SU-DHL-6 (cell line): ENCODE data around the gene SPRED3.
A peak's percentile ranks its signal among the peaks of the same experiment; 100 is the strongest.

Experiments used
- H2AFZ ChIP-seq: fragments of 200-600 bp; sonication (generic); 2 replicates; pipeline ENCODE4 v1.6.1; 2014; ENCODE audit warnings: low read depth, mild to moderate bottlenecking, moderate library complexity, mixed read lengths, antibody characterized with exemption, low read length; ENCODE audit not compliant: severe bottlenecking
- H3F3A ChIP-seq: fragments of 200-600 bp; shearing (Covaris generic); 2 replicates; pipeline ENCODE4 v1.6.0; 2016; ENCODE audit warnings: antibody characterized with exemption, mild to moderate bottlenecking; ENCODE audit not compliant: insufficient read depth
- H3K27ac ChIP-seq: fragments of 200-600 bp; sonication (generic); 2 replicates; pipeline ENCODE4 v1.5.1; 2016; ENCODE audit warnings: low read depth, mild to moderate bottlenecking, low read length, moderate library complexity, mixed read lengths
- H3K27me3 ChIP-seq: fragments of 200-600 bp; sonication (generic), shearing (Covaris generic); 2 replicates; pipeline ENCODE4 v1.6.0; 2014; ENCODE audit warnings: mild to moderate bottlenecking, low read length
- H3K36me3 ChIP-seq: fragments of 200-600 bp; sonication (generic); 2 replicates; pipeline ENCODE4 v1.6.1; 2014; ENCODE audit warnings: mild to moderate bottlenecking, low read length, mixed read lengths
- H3K4me2 ChIP-seq: fragments of 300-600, 200-600 bp; shearing (Covaris generic), sonication (generic); 2 replicates; pipeline ENCODE4 v1.6.0; 2014; ENCODE audit warnings: low read length, low read depth, mild to moderate bottlenecking; ENCODE audit not compliant: poor library complexity, severe bottlenecking
- H3K4me3 ChIP-seq: fragments of 200-600 bp; sonication (generic); 2 replicates; pipeline ENCODE4 v1.5.1; 2014; ENCODE audit warnings: antibody characterized with exemption, low read length, mild to moderate bottlenecking, mixed read lengths; ENCODE audit not compliant: insufficient read depth, poor library complexity, severe bottlenecking
- H3K79me2 ChIP-seq: fragments of 200-600 bp; sonication (generic); 2 replicates; pipeline ENCODE4 v1.6.1; 2014; ENCODE audit warnings: mild to moderate bottlenecking, low read length, moderate library complexity; ENCODE audit not compliant: insufficient read depth
- H3K9ac ChIP-seq: fragments of 200-600 bp; sonication (generic); 2 replicates; pipeline ENCODE4 v1.7.0; 2014; ENCODE audit warnings: mild to moderate bottlenecking, low read length
- H3K9me2 ChIP-seq: fragments of 200-600 bp; sonication (generic); replicated peaks from 2 replicates; pipeline ENCODE4 v1.6.1; 2014; ENCODE audit warnings: low read length; ENCODE audit not compliant: insufficient read depth
- H3K9me3 ChIP-seq: fragments of 200-600 bp; sonication (generic); 2 replicates; pipeline ENCODE4 v1.6.1; 2014; ENCODE audit warnings: low read length, mixed read lengths; ENCODE audit not compliant: insufficient read depth
- H4K20me1 ChIP-seq: fragments of 200-600 bp; sonication (generic); 2 replicates; pipeline ENCODE4 v1.6.1; 2014; ENCODE audit warnings: low read depth, mild to moderate bottlenecking, antibody characterized with exemption, low read length, moderate library complexity, mixed read lengths
- EZH2phosphoT487 ChIP-seq: fragments of 200-600 bp; sonication (generic), shearing (Covaris generic); conservative IDR thresholded peaks from 2 replicates; pipeline ENCODE4 v1.6.1; 2018; ENCODE audit warnings: mild to moderate bottlenecking, antibody characterized with exemption, low read length, moderate library complexity, mixed read lengths
- TF ChIP-seq, protein P1 (sequence below): fragments of 200-600 bp; sonication (generic); IDR thresholded peaks from one replicate; pipeline ENCODE4 v1.5.1; 2017; ENCODE audit warnings: antibody characterized with exemption, mild to moderate bottlenecking, low read length, moderate library complexity; ENCODE audit not compliant: insufficient read depth, poor library complexity, severe bottlenecking

SPRED3 gene

DNA sequence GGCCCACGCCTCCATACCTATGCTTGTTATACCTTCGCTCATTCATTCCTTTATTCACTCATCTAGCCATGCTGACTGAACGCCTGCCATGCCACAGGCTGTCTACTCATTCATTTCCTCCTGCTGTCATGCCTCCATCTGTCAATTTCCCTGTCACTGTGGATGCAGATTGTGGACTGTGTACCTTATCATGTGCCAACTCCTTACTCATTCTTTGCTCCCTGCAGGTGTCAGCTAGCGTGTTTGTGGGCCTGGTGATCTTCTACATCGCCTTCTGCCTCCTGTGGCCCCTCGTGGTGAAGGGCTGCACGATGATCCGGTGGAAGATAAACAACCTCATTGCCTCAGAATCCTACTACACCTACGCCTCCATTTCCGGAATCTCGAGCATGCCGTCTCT is 18.2 kb upstream of the SPRED3 start:
- Histone ChIP-seq H3K4me3 (no peak overlapping the region), H3K36me3 (no peaks in the 10 kb centered on the region), H3K9ac (no peak overlapping the region), H2AFZ (no peak overlapping the region), H3K9me3 (no peaks in the 10 kb centered on the region), H3K27ac (no peak overlapping the region), H3K4me2 (no peak overlapping the region), H3K79me2 (peaks cover 6% of the 10 kb centered on the region), H4K20me1 (no peaks in the 10 kb centered on the region), H3K9me2 (no peaks in the 10 kb centered on the region), H3F3A (no peaks in the 10 kb centered on the region; the same call in 1 of the 2 replicates), H3K27me3 (no peaks in the 10 kb centered on the region)
- TF ChIP-seq, protein P1, sequence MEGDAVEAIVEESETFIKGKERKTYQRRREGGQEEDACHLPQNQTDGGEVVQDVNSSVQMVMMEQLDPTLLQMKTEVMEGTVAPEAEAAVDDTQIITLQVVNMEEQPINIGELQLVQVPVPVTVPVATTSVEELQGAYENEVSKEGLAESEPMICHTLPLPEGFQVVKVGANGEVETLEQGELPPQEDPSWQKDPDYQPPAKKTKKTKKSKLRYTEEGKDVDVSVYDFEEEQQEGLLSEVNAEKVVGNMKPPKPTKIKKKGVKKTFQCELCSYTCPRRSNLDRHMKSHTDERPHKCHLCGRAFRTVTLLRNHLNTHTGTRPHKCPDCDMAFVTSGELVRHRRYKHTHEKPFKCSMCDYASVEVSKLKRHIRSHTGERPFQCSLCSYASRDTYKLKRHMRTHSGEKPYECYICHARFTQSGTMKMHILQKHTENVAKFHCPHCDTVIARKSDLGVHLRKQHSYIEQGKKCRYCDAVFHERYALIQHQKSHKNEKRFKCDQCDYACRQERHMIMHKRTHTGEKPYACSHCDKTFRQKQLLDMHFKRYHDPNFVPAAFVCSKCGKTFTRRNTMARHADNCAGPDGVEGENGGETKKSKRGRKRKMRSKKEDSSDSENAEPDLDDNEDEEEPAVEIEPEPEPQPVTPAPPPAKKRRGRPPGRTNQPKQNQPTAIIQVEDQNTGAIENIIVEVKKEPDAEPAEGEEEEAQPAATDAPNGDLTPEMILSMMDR: no peak
- TF ChIP-seq EZH2phosphoT487: no peak

DNA sequence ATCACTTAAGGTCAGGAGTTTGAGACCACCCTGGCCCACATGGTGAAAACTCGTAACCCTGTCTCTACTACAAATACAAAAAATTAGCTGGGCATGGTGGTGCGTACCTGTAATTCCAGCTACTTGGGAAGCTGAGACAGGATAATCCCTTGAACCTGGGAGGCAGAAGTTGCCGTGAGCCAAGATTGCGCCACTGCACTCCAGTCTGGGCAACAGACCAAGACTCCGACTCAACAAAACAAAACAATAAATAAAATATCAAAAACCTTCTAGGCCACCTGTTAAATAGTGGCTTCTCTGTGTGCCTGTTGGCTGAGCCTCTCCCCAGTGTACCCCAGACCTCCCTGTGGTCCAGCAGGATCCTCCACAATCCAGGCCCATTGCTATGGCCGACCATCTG is 17.4 kb upstream of the SPRED3 start:
- no peaks in the 10 kb centered on the region for H3K36me3 ChIP-seq
- no peaks in the 10 kb centered on the region for H3K9me3 ChIP-seq
- no peak overlapping the region for H3K4me3 ChIP-seq
- H3K9me2 ChIP-seq: no peaks in the 10 kb centered on the region
- TF ChIP-seq EZH2phosphoT487: no peak
- TF ChIP-seq, protein P1: no peak
- H4K20me1 ChIP-seq: no peaks in the 10 kb centered on the region; the same call in 1 of the 2 replicates
- H3K27me3 ChIP-seq: no peaks in the 10 kb centered on the region
- no peaks in the 10 kb centered on the region; the same call in 1 of the 2 replicates for H3F3A ChIP-seq
- H3K27ac ChIP-seq: no peak overlapping the region
- H3K9ac ChIP-seq: no peak overlapping the region
- H3K79me2 ChIP-seq: peaks cover 13% of the 10 kb centered on the region
- no peak overlapping the region for H2AFZ ChIP-seq
- no peak overlapping the region for H3K4me2 ChIP-seq

DNA sequence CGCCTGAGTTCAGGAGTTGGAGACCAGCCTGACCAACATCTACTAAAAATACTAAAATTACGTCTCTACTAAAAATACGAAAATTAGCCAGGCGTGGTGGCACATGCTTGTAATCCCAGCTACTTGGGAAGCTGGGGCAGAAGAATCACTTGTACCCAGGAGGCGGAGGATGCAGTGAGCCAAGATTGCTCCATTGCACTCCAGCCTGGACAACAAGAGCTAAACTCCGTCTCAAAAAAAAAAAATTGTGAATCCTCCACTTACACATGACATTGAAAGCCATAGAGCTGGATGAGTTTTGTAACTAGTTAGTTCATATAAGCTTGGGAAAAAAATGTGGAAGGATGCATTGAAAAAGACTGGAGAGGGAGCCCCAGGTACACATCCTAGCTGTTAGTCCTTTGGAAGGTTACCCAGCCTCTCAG is 14.6 kb upstream of the SPRED3 start:
- H3K4me2 ChIP-seq: peak overlapping the region; percentile 69
- peak overlapping the region; percentile 56 for H3K9ac ChIP-seq
- no peaks in the 10 kb centered on the region; the same call in 1 of the 2 replicates for H3F3A ChIP-seq
- no peaks in the 10 kb centered on the region for H3K9me2 ChIP-seq
- H3K4me3 ChIP-seq: peak overlapping the region; percentile 50
- TF ChIP-seq EZH2phosphoT487: no peak
- TF ChIP-seq, protein P1: no peak
- H3K27me3 ChIP-seq: no peaks in the 10 kb centered on the region
- no peaks in the 10 kb centered on the region for H3K9me3 ChIP-seq
- peak overlapping the region; percentile 68 for H2AFZ ChIP-seq
- H3K79me2 ChIP-seq: peaks cover 26% of the 10 kb centered on the region
- peak overlapping the region; percentile 13; the same call in 1 of the 2 replicates for H3K27ac ChIP-seq
- H4K20me1 ChIP-seq: no peaks in the 10 kb centered on the region; the same call in 1 of the 2 replicates
- H3K36me3 ChIP-seq: no peaks in the 10 kb centered on the region
